D341Med (cell line): ENCODE results near the gene QARS1.

ENCODE experiments used
- DNase-seq: peaks from one replicate; pipeline ENCODE4 v3.0.0; 2012; ENCODE audit warnings: low spot score

Gene QARS1

GRCh38 chr3:49104427-49105291, at the start of gene QARS1:
QARS1 (minus strand) TSS chr3:49104757; CDS start chr3:49104733, 24 bp downstream.
- DNase-seq, result peak; percentile 96

DNA sequence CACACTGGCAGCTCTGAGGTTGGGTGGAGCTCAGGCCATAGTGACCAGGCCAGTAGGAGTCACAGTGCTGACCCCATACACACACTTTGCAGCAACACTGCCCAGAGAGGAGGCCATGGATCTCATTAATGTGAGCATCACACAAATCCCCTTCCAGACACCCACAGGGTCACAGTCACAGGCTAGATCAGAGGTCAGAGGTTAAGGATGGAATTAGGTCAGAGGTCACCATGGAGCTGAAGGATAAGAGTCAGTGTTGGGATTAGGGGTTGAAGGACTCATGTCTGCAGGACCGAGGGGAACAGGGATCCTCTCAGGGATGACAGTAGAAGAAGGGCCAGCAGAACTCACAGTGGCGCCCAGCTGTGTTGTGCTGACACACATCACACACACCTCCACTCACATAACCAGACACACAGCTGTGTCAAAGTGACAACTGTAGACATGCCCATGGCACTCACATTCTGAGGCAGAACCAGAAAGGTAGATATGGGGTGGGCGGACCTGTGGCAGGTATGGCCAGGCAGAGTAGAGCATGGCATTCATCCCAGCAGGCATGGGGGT, 48.9 kb upstream of the QARS1 start:
- no peak for DNase-seq

GRCh38 chr3:49151610-49152009, 47.1 kb upstream of the QARS1 start:
- no peak for DNase-seq

DNA sequence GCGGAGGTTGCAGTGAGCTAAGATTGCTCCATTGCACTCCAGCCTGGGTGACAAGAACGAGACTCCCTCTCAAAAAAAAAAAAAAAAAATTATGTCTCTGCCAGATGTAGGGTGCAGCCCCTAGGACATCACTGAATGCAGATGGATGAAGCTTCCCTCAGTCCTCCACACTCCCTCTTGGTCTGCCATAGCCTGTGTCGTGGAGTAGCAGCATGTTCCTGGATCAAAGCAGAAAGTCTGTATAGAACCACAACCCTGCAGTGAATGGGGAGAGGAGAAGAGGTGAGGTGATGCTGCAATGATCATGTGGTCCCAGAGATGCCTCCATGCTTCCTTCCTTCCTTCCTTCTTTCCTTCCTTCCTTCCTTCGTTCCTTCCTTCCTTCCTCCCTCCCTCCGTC, 43.6 kb upstream of the QARS1 start:
- no peak for DNase-seq

DNA sequence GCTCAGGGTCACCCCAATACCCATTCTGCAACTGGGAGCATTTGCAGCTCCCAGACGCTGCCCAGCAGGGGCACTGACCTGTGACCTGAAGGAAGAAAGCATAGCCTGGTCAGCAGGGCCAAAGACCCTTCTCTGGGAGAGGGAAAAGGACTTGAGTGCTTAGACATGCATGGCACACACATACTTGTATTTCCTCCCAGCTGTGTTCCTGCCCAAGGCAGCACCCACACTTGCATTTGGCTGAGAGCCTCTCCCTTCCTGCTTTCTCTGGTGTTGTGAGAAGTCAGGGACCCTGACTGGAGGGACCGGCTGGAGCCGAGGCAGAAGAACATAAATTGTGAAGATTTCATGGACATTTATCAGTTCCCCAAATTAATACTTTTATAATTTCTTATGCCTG, 35.5 kb upstream of the QARS1 start:
- no peak for DNase-seq

GRCh38 chr3:49135499-49135898, 30.9 kb upstream of the QARS1 start:
- no peak for DNase-seq

GRCh38 chr3:49134471-49135265, 30.1 kb upstream of the QARS1 start:
- no peak for DNase-seq

GRCh38 chr3:49133226-49133951, 28.8 kb upstream of the QARS1 start:
- DNase-seq, result peak; percentile 90

DNA sequence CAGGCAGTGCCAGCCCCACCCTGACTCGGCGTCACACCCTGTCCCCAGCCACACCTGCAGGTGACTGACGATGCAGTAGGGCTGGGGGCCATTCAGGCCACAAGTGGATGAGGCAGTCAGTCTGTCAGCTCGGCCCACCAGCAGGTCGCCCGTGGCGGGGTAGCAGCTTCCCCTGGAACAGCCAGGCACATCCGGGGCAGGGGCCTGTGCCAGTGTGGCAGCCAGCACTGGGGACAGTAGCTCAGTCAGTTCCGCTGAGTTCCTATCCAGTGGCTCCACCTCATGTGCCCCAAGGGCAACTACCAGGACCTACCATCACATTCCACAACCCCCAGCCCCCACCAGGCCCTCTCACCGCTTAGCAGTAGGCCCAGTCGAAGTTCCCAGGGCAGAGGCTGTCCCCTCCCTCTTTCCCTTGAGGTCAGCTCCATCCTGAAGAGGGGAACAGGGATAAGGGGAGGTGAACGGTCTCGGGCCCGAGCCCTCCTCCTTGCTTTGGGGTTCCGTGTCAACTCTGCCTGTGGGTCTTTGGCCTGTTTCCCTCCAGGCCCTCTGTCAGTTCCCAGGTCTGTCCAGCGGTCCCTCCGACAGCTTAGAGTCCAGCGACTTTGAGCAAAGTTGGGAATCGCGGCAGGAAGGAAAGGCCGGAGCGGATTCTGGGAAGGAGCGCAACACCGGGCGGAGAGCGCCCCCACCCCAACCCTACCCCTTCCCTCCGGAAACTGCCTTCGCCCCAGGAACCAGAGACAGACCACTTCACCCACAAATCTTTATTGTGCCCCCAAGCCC, 28.1 kb upstream of the QARS1 start, which contains the start of gene LAMB2:
TSS of gene LAMB2 (minus strand) at position 614 of the 789 bp plus-strand sequence. CDS start at position 431, 183 bp downstream.
- DNase-seq, result peak; percentile 82

DNA sequence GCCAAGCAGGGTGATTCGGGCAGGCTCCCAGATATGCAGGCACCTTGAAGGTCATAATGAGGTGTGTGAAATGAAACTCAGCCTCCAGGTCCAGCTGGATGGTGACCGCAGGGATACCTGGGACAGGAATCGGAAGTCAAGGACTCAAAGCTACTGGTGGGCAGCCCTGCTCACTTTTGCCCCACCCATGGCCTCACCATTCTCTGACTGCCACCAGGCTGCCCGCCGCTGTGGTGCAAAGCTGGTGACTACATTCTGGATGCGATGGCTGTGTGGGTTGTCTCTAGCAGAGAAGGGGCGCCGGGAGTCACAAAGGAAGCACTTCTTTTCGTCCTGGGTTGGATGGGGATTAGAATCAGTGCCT, 27.5 kb upstream of the QARS1 start:
- DNase-seq, result no peak

- DNase-seq, result no peak
These were observed 27.0 kb upstream of the QARS1 start for GRCh38 chr3:49131576-49131975.

DNA sequence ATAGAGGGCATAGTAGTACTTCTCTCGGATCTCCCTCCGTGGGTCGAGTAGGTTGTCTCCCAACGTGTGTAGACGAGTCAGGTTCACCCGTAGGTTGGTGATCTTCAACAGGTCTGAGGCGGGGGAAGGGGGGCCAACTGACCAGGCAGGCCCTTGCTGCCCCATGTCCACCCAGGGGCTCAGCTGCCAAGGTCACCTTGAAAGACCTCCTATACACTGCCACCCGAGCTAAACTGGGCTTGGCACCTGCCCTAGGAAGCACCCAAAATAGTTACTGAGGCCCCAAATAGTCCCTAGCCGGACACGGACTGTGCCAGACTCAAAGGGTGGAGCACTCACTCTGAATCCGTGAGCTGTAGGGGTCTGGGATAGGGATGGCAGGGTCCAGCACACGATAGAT, 26.5 kb upstream of the QARS1 start:
- DNase-seq, result no peak

GRCh38 chr3:49124991-49125670, 20.6 kb upstream of the QARS1 start:
- peak; percentile 56 for DNase-seq

DNA sequence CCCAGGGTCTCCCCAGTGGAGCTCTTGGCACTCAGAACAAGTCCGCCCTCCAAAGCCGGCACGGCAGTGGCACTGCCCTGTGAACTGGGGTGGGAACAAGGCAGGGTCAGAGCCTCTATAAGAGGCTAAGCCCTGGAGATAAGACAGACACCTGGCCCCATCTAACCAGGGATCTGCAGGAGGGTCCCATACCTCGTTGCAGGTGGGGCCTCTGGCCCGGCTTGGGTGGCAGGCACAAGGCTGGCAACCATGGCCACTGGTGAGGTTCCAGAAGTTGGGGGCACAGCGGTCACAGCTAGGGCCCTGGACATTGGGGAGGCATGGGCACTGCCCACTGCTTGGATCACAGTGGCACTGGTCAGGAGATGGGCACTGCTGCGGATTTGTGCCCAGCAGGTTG, 19.6 kb upstream of the QARS1 start:
- no peak for DNase-seq

- DNase-seq, result no peak
These were observed 19.1 kb upstream of the QARS1 start for GRCh38 chr3:49123687-49124086.

DNA sequence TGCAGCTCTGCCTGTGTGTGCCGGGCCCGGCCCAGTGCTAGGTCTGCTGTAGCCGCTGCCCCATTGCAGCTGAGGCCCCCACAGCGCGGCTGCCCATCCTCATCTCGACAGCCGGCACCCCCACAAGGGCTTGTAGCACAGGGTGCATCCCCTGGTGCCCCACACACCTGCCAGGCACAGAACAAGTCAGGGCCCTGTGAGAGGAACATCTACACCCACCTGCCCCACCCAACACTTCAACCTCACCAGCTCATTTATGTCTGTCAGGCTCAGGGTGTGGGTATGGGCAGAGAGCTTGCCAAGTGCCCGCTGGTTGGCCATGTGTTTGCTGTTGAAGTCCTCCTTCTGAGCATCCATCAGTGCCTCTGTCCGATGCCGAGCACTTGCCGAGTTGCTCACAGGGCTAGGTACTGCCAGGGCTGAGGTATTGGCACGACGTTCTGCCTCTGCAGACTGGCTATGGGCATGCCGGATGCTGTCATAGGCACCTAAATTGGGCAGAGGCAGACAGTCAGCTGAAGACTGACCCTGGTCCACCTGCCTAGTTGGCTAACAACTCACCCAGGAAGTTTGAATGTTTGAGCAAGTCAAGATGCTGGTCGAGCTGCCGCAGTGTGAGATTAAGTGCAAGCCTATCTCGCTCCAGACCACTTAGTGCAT, 18.5 kb upstream of the QARS1 start:
- no peak for DNase-seq

DNA sequence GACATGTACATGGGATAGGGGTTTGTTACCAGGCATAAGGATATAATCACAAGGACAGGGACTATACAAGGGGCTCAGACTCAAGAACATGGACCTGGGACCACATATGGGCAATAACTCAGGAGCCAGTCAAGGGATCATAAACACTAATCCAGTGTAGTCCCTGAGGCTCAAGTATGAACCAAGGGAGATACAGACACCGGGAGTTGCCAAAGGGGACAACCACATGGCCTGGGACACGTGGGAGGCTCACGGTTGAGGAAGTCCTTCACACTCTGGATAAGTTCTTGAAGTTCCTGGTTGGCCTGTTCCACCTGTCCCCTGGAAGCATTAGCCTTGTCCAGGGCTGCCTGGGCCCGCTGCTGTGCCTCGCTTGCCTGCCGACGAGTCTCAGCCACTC, 17.9 kb upstream of the QARS1 start:
- DNase-seq, result no peak

GRCh38 chr3:49122022-49122421, 17.5 kb upstream of the QARS1 start:
- no peak for DNase-seq

DNA sequence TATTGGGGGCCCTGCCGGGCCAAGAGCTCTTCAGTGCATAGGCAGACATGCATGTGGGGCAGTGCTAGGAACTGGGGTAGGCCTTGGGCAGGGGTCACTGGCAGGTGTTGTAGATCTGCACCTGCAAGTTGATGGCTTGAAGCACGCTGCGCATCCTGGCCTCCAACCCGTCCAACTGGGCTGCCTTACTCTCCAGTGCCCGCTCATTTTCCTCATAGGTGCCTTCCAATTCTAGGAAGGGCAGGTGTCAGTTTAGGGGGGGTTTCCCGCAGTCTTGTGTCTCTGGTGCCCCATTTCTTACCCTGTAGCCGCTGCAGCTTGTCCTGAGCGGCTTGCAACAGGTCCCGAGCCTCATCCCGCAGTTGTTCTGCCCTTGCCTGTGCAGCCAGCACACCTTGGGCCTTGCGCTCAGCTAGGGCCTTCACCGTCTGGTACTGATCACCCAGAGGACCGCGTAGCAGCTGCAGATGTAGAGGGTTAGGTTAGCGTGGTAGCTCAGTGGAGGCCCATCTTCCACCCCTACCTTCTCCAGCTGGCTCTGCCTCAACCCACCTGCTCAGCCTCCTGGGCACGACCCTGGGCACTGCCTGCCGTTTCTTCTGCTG, 16.7 kb upstream of the QARS1 start:
- DNase-seq, result no peak
